ENCODE data around the gene CCNY. TPM values are rescaled to one million over a fixed set of nuclear protein-coding genes. Genes with fewer than 3 reads are reported as not detected.
A peak's percentile ranks its signal among the peaks of the same experiment; 100 is the strongest.
"Not testable (repeated sequence)": the region's sequence is repeated elsewhere in the genome, so short reads cannot be mapped to it uniquely, and the experiment has no call there.

The CCNY gene
- polyA plus RNA-seq, 2 donors = 15.1 TPM

DNA sequence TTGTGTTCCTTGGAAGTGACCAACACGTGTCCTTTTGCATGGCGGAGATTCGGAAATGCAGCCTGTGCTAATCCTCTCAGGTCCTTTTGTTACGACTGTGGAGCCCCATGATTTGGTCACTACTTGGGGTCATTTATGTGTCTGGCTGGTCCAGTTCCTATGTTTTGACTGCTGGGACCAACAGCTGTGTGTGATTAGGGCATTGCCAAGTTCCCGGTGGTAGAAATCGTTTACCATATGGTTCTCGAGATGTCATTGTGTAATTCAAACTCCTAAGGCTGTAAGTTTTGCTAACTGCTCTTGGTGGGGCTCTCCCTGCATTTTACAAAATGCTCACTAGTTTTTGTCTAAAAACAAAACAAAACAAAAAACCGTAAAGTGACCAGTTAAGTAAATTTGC is 62.0 kb downstream of the CCNY start:
- 79 to 82% methylated on average over 8 of the region's 8 CpGs for WGBS, 2 donors
- Histone ChIP-seq H3K4me3 (ENCODE audit: low read depth in 1 of 2, low read length in 2 of 2) (no peak overlapping the region), H3K36me3 (ENCODE audit: control insufficient read depth in 2 of 2, insufficient read depth in 2 of 2, low read length in 1 of 2) (no peaks in the 10 kb centered on the region), H3K27me3 (ENCODE audit: control insufficient read depth in 1 of 2, insufficient read depth in 2 of 2, low read length in 2 of 2) (no peaks in the 10 kb centered on the region), H3K9me3 (ENCODE audit: control insufficient read depth in 2 of 2, insufficient read depth in 1 of 2, low read depth in 1 of 2, low read length in 1 of 2) (peaks cover 0 to 2% of the 10 kb centered on the region in 2 donors), H3K4me1 (ENCODE audit: control insufficient read depth in 2 of 2, insufficient read depth in 2 of 2, low read length in 1 of 2) (peaks cover 2% of the 10 kb centered on the region in 2 donors), H3K27ac (ENCODE audit: low read depth in 2 of 2, low read length in 1 of 2) (no peak overlapping the region)

- no peaks in the 10 kb centered on the region for H3K36me3 ChIP-seq (ENCODE audit: control insufficient read depth in 2 of 2, insufficient read depth in 2 of 2, low read length in 1 of 2)
- H3K27me3 ChIP-seq (ENCODE audit: control insufficient read depth in 1 of 2, insufficient read depth in 2 of 2, low read length in 2 of 2) = no peaks in the 10 kb centered on the region
- H3K27ac ChIP-seq (ENCODE audit: low read depth in 2 of 2, low read length in 1 of 2) = no peak overlapping the region
- peaks cover 2% of the 10 kb centered on the region in 2 donors for H3K4me1 ChIP-seq (ENCODE audit: control insufficient read depth in 2 of 2, insufficient read depth in 2 of 2, low read length in 1 of 2)
- H3K9me3 ChIP-seq (ENCODE audit: control insufficient read depth in 2 of 2, insufficient read depth in 1 of 2, low read depth in 1 of 2, low read length in 1 of 2) = peaks cover 0 to 2% of the 10 kb centered on the region in 2 donors
- no peak overlapping the region for H3K4me3 ChIP-seq (ENCODE audit: low read depth in 1 of 2, low read length in 2 of 2)
- whole genome bisulfite sequencing, 2 donors = 93 to 94% methylated on average over 7 of the region's 7 CpGs
Measured at GRCh38 chr10:35398908-35399307, 62.6 kb downstream of the CCNY start.

DNA sequence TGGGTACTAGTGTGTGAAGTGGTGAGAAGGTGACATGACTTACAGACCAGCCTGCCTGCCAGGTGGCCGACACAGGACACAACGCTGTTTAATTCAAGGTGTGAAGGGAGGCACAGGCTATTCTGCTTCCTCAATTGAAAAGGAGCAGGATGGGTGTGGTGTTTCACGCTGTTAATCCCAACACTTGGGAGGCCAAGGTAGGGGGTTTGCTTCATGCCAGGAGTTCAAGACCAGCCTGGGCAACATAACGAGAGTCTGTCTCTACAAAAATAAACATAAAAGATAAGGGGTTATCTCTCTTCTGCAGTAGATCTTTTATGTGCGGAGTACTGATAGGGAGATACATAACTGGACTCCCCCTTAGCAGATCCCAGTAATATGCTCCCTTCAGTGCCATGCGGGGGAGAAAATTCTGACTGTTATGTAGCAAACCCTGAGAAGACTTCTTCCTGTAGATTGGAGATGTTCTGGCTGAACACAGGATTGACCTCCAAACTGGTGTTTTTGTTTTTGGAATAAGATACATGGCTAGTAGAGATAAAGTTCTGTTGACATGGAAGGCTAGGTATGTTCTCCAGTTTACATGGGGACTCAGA is 63.2 kb downstream of the CCNY start:
- peaks cover 0 to 2% of the 10 kb centered on the region in 2 donors for H3K9me3 ChIP-seq (ENCODE audit: control insufficient read depth in 2 of 2, insufficient read depth in 1 of 2, low read depth in 1 of 2, low read length in 1 of 2)
- H3K27me3 ChIP-seq (ENCODE audit: control insufficient read depth in 1 of 2, insufficient read depth in 2 of 2, low read length in 2 of 2) = no peaks in the 10 kb centered on the region
- H3K27ac ChIP-seq (ENCODE audit: low read depth in 2 of 2, low read length in 1 of 2) = no peak overlapping the region
- WGBS, 2 donors = 79 to 89% methylated on average over 6 of the region's 6 CpGs
- peaks cover 2% of the 10 kb centered on the region in 2 donors for H3K4me1 ChIP-seq (ENCODE audit: control insufficient read depth in 2 of 2, insufficient read depth in 2 of 2, low read length in 1 of 2)
- H3K36me3 ChIP-seq (ENCODE audit: control insufficient read depth in 2 of 2, insufficient read depth in 2 of 2, low read length in 1 of 2) = no peaks in the 10 kb centered on the region
- H3K4me3 ChIP-seq (ENCODE audit: low read depth in 1 of 2, low read length in 2 of 2) = no peak overlapping the region

DNA sequence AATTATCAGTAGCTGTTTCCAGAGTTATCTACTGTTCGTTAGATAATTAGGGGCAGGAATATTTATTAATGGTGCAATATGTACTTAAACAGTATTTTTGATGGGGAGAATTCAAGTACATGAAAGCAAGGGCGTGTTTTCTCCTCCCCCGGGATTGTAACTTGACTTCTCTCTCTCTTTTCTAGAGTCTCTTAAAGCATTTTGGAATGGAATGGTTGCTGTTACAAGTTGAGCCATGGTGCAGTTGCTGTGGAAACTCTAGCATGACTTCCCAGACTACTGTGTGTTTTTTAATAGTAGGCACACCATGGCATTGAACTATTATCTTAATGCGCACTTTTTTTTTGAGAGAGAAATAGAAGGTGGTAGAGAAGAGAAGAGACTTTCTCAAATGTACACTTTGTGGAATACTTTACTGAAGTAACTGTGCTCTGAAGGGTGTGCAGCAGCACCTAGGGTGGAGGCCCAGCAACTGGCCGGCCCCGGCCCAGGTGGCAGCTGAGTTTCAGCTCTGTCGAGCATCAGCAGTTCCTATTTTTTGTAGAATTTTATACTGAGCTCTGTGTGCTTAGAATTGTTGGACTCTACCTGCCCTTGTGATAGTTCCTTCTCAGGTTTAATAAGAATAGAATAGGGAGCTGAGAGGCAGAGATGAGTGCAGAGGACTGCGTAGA is 64.4 kb downstream of the CCNY start:
- no peaks in the 10 kb centered on the region for H3K36me3 ChIP-seq (ENCODE audit: control insufficient read depth in 2 of 2, insufficient read depth in 2 of 2, low read length in 1 of 2)
- WGBS, 2 donors = 80 to 81% methylated on average over 8 of the region's 8 CpGs
- peaks cover 0 to 2% of the 10 kb centered on the region in 2 donors for H3K9me3 ChIP-seq (ENCODE audit: control insufficient read depth in 2 of 2, insufficient read depth in 1 of 2, low read depth in 1 of 2, low read length in 1 of 2)
- H3K27me3 ChIP-seq (ENCODE audit: control insufficient read depth in 1 of 2, insufficient read depth in 2 of 2, low read length in 2 of 2) = no peaks in the 10 kb centered on the region
- peaks cover 2% of the 10 kb centered on the region in 2 donors for H3K4me1 ChIP-seq (ENCODE audit: control insufficient read depth in 2 of 2, insufficient read depth in 2 of 2, low read length in 1 of 2)
- H3K4me3 ChIP-seq (ENCODE audit: low read depth in 1 of 2, low read length in 2 of 2) = no peak overlapping the region
- no peak overlapping the region for H3K27ac ChIP-seq (ENCODE audit: low read depth in 2 of 2, low read length in 1 of 2)

DNA sequence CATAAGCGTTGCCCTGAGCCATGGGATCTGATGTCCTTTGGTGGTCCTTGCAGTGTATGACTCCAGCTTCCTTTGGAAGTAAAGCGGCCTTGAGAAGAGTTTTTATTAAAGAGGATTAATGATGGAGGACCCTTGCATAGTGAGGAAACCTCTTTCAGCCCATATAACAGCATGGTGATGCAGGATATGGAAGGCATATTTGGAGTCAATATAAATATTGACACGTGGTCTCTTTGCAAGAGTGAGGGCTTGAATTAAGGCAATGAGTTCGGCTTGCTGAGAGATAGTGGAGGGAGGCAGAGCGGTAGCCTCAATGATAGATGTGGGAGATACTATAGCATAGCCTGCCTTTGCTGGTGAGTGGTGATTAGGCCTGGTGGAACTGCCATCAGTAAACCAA is 67.2 kb downstream of the CCNY start:
- H3K4me1 ChIP-seq (ENCODE audit: control insufficient read depth in 2 of 2, insufficient read depth in 2 of 2, low read length in 1 of 2); H3K36me3 ChIP-seq (ENCODE audit: control insufficient read depth in 2 of 2, insufficient read depth in 2 of 2, low read length in 1 of 2); H3K4me3 ChIP-seq (ENCODE audit: low read depth in 1 of 2, low read length in 2 of 2); H3K9me3 ChIP-seq (ENCODE audit: control insufficient read depth in 2 of 2, insufficient read depth in 1 of 2, low read depth in 1 of 2, low read length in 1 of 2); H3K27ac ChIP-seq (ENCODE audit: low read depth in 2 of 2, low read length in 1 of 2); H3K27me3 ChIP-seq (ENCODE audit: control insufficient read depth in 1 of 2, insufficient read depth in 2 of 2, low read length in 2 of 2): not testable (repeated sequence)
- WGBS, 2 donors = 94 to 96% methylated on average over 5 of the region's 5 CpGs

DNA sequence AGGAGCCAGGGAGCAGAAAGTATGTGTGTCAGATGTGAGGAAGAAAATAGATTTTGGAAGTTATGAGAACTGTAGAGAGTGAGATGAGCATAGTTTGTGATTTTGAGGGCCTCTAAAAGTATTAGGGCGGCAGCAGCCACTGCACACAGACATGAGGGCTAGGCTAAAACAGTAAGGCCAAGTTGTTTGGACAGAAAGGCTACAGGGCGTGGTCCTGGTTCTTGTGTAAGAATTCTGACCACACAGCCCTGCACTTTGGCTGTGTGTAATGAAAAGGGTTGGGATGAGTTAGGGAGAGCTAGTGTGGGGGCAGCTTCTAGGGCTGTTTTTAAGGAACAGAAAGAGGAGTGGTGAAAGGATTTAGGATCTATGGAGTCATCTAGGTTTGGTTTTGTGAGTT is 67.8 kb downstream of the CCNY start:
- not testable (repeated sequence) for H3K4me1 ChIP-seq (ENCODE audit: control insufficient read depth in 2 of 2, insufficient read depth in 2 of 2, low read length in 1 of 2); H3K27me3 ChIP-seq (ENCODE audit: control insufficient read depth in 1 of 2, insufficient read depth in 2 of 2, low read length in 2 of 2); H3K9me3 ChIP-seq (ENCODE audit: control insufficient read depth in 2 of 2, insufficient read depth in 1 of 2, low read depth in 1 of 2, low read length in 1 of 2); H3K4me3 ChIP-seq (ENCODE audit: low read depth in 1 of 2, low read length in 2 of 2); H3K36me3 ChIP-seq (ENCODE audit: control insufficient read depth in 2 of 2, insufficient read depth in 2 of 2, low read length in 1 of 2); H3K27ac ChIP-seq (ENCODE audit: low read depth in 2 of 2, low read length in 1 of 2)
- 89 to 92% methylated on average over 2 of the region's 2 CpGs for WGBS, 2 donors

DNA sequence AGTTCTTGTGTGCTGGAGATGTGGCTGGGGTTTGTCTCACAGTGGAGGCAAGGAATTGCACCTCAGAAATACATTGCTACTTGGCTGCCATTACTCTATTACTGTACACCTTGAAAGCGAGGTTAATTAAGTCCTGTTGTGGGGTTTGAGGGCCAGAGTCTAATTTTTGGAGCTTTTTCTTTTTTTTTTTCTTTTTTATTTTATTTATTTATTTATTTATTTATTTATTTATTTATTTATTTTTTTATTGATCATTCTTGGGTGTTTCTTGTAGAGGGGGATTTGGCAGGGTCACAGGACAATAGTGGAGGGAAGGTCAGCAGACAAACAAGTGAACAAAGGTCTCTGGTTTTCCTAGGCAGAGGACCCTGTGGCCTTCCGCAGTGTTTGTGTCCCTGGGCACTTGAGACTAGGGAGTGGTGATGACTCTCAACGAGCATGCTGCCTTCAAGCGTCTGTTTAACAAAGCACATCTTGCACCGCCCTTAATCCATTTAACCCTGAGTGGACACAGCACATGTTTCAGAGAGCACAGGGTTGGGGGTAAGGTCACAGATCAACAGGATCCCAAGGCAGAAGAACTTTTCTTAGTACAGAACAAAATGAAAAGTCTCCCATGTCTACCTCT is 69.8 kb downstream of the CCNY start:
- not testable (repeated sequence) for H3K4me1 ChIP-seq (ENCODE audit: control insufficient read depth in 2 of 2, insufficient read depth in 2 of 2, low read length in 1 of 2); H3K4me3 ChIP-seq (ENCODE audit: low read depth in 1 of 2, low read length in 2 of 2); H3K27me3 ChIP-seq (ENCODE audit: control insufficient read depth in 1 of 2, insufficient read depth in 2 of 2, low read length in 2 of 2); H3K36me3 ChIP-seq (ENCODE audit: control insufficient read depth in 2 of 2, insufficient read depth in 2 of 2, low read length in 1 of 2); H3K27ac ChIP-seq (ENCODE audit: low read depth in 2 of 2, low read length in 1 of 2); H3K9me3 ChIP-seq (ENCODE audit: control insufficient read depth in 2 of 2, insufficient read depth in 1 of 2, low read depth in 1 of 2, low read length in 1 of 2)
- WGBS, 2 donors = 62 to 86% methylated on average over 3 to 5 of the region's 5 CpGs

- H3K4me1 ChIP-seq (ENCODE audit: control insufficient read depth in 2 of 2, insufficient read depth in 2 of 2, low read length in 1 of 2); H3K9me3 ChIP-seq (ENCODE audit: control insufficient read depth in 2 of 2, insufficient read depth in 1 of 2, low read depth in 1 of 2, low read length in 1 of 2): not testable (repeated sequence)
- WGBS, 2 donors = 95% methylated on average over 12 of the region's 12 CpGs
Measured at GRCh38 chr10:35407696-35408095, 71.4 kb downstream of the CCNY start.

GRCh38 chr10:35409094-35409582 is 72.8 kb downstream of the CCNY start:
- H3K4me3 ChIP-seq (ENCODE audit: low read depth in 1 of 2, low read length in 2 of 2) = no peak overlapping the region
- WGBS, 2 donors = 50 to 63% methylated on average over 2 of the region's 2 CpGs
- H3K4me1 ChIP-seq (ENCODE audit: control insufficient read depth in 2 of 2, insufficient read depth in 2 of 2, low read length in 1 of 2) = peaks cover 2 to 7% of the 10 kb centered on the region in 2 donors
- no peaks in the 10 kb centered on the region for H3K27me3 ChIP-seq (ENCODE audit: control insufficient read depth in 1 of 2, insufficient read depth in 2 of 2, low read length in 2 of 2)
- H3K27ac ChIP-seq (ENCODE audit: low read depth in 2 of 2, low read length in 1 of 2) = peak overlapping the region in 1 of 2 donors; percentile 36
- no peaks in the 10 kb centered on the region for H3K9me3 ChIP-seq (ENCODE audit: control insufficient read depth in 2 of 2, insufficient read depth in 1 of 2, low read depth in 1 of 2, low read length in 1 of 2)
- H3K36me3 ChIP-seq (ENCODE audit: control insufficient read depth in 2 of 2, insufficient read depth in 2 of 2, low read length in 1 of 2) = no peaks in the 10 kb centered on the region

More at GRCh38 chr10:35407696-35408095, 71.4 kb downstream of the CCNY start:
- not testable (repeated sequence) for H3K27me3 ChIP-seq (ENCODE audit: control insufficient read depth in 1 of 2, insufficient read depth in 2 of 2, low read length in 2 of 2); H3K27ac ChIP-seq (ENCODE audit: low read depth in 2 of 2, low read length in 1 of 2); H3K36me3 ChIP-seq (ENCODE audit: control insufficient read depth in 2 of 2, insufficient read depth in 2 of 2, low read length in 1 of 2); H3K4me3 ChIP-seq (ENCODE audit: low read depth in 1 of 2, low read length in 2 of 2)
